Upper lobe of left lung (tissue), 4 donors: ENCODE results near the gene IL6R.

Source experiments
- EP300 ChIP-seq, 4 donors: sonication (generic); formaldehyde crosslinking; IDR thresholded peaks; one replicate each; pipeline ENCODE4 v1.5.1; 2017; ENCODE audit warnings: antibody characterized with exemption in 4 of 4, control low read depth in 2 of 4
- POLR2A ChIP-seq, 4 donors: fragments of 450-650 bp; IDR thresholded peaks; one replicate each; pipeline ENCODE4 v1.5.1; 2016 to 2017; ENCODE audit warnings: antibody characterized with exemption in 4 of 4, mild to moderate bottlenecking in 2 of 4
- TF ChIP-seq, protein P1 (sequence below), 6 experiments: fragments of 450-650 bp in 4 of 6; fragments of 200-600 bp in 2 of 6; sonication (generic) in 2 of 6; IDR thresholded peaks; one replicate each; pipeline ENCODE4 v1.5.1; 2016 to 2019; ENCODE audit warnings: antibody characterized with exemption in 6 of 6

DNA sequence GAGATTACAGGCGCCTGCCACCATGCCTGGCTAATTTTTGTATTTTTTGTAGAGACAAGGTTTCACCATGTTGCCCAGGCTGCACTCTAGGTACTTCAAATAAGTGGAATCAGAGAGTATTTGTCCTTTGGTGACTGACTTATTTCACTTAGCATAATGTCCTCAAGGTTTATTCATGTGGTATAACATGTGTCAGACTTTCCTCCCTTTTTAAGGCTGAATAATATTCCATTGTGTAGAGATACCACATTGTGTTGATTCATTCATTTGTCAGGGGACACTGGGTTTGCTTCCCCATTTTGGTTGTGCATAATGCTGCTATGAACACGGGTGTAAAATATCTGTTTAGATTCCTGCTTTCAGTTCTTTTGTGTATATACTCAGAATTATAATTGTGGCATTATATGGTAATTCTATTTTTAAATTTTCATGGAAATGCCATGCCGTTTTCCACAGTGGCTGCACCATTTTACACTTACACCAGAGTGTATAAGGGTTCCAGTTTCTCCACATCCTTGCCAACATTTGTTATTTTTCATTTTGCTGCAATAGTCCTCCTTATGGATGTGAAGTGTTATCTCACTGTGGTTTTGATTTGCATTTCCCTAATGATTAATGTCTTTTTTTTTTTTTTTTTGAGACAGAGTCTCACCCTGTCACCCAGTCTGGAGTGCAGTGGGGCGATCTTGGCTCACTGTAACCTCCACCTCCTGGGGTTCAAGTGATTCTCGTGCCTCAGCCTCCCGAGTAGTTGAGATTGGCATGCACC lies 35.1 kb downstream of the IL6R start:
- TF ChIP-seq POLR2A (IDR thresholded peaks at IDR 0.05): no peak
- TF ChIP-seq, protein P1, sequence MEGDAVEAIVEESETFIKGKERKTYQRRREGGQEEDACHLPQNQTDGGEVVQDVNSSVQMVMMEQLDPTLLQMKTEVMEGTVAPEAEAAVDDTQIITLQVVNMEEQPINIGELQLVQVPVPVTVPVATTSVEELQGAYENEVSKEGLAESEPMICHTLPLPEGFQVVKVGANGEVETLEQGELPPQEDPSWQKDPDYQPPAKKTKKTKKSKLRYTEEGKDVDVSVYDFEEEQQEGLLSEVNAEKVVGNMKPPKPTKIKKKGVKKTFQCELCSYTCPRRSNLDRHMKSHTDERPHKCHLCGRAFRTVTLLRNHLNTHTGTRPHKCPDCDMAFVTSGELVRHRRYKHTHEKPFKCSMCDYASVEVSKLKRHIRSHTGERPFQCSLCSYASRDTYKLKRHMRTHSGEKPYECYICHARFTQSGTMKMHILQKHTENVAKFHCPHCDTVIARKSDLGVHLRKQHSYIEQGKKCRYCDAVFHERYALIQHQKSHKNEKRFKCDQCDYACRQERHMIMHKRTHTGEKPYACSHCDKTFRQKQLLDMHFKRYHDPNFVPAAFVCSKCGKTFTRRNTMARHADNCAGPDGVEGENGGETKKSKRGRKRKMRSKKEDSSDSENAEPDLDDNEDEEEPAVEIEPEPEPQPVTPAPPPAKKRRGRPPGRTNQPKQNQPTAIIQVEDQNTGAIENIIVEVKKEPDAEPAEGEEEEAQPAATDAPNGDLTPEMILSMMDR (IDR thresholded peaks at IDR 0.05): no peak
- no peak for TF ChIP-seq EP300 (IDR thresholded peaks at IDR 0.05)
